ENCODE measurements around the gene PANK2. TPM values are rescaled to one million over a fixed set of nuclear protein-coding genes. Genes with fewer than 3 reads are reported as not detected.

The PANK2 gene
- total RNA-seq, 1 donor from 2014 or later = 53.5 TPM

GRCh38 chr20:3869839-3870634 is 19.1 kb upstream of the PANK2 start:
- intact Hi-C loops (cut with DNase I) = no loop called here
- no peaks in the 10 kb centered on the region for H3K9me3 ChIP-seq
- peaks cover 0 to 37% of the 10 kb centered on the region in 2 donors for H3K36me3 ChIP-seq
- no peak overlapping the region for H3K4me3 ChIP-seq
- no peaks in the 10 kb centered on the region for H3K27me3 ChIP-seq
- DNase-seq (ENCODE audit: extremely low spot score in 2 of 2) = no peak
- H3K4me1 ChIP-seq = peaks cover 18% of the 10 kb centered on the region
- no peak overlapping the region for H3K27ac ChIP-seq
- no peak for TF ChIP-seq POLR2A (IDR thresholded peaks at IDR 0.05)

GRCh38 chr20:3871550-3872265 is 17.5 kb upstream of the PANK2 start:
- no peak for TF ChIP-seq POLR2AphosphoS5 (IDR thresholded peaks at IDR 0.05; ENCODE audit: insufficient read depth in 1 of 2, low read depth in 1 of 2)
- no peak for TF ChIP-seq CTCF (IDR thresholded peaks at IDR 0.05)
- TF ChIP-seq POLR2A (IDR thresholded peaks at IDR 0.05) = no peak
- no peaks in the 10 kb centered on the region for H3K9me3 ChIP-seq
- peaks cover 21% of the 10 kb centered on the region for H3K4me1 ChIP-seq
- no peak overlapping the region for H3K4me3 ChIP-seq
- no peak for DNase-seq (ENCODE audit: extremely low spot score in 2 of 2)
- H3K27ac ChIP-seq = no peak overlapping the region
- intact Hi-C loops (cut with DNase I) = no loop called here
- no peaks in the 10 kb centered on the region for H3K27me3 ChIP-seq
- peaks cover 0 to 24% of the 10 kb centered on the region in 2 donors for H3K36me3 ChIP-seq

GRCh38 chr20:3873507-3873906 is 15.7 kb upstream of the PANK2 start:
- H3K9me3 ChIP-seq = no peaks in the 10 kb centered on the region
- DNase-seq (ENCODE audit: extremely low spot score in 2 of 2) = no peak
- no peak overlapping the region for H3K4me3 ChIP-seq
- H3K27ac ChIP-seq = no peak overlapping the region
- H3K27me3 ChIP-seq = no peaks in the 10 kb centered on the region
- peaks cover 0 to 20% of the 10 kb centered on the region in 2 donors for H3K36me3 ChIP-seq
- intact Hi-C loops (cut with DNase I) = no loop called here
- TF ChIP-seq POLR2A (IDR thresholded peaks at IDR 0.05) (no peak), CTCF (IDR thresholded peaks at IDR 0.05) (no peak)
- peaks cover 21% of the 10 kb centered on the region for H3K4me1 ChIP-seq

- Histone ChIP-seq H3K4me3 (no peak overlapping the region), H3K9me3 (no peaks in the 10 kb centered on the region), H3K27me3 (no peaks in the 10 kb centered on the region), H3K27ac (peak overlapping the region; percentile 33), H3K4me1 (peaks cover 21% of the 10 kb centered on the region), H3K36me3 (peaks cover 0 to 20% of the 10 kb centered on the region in 2 donors)
- no peak for DNase-seq (ENCODE audit: extremely low spot score in 2 of 2)
- intact Hi-C loops (cut with DNase I) = no loop called here
- TF ChIP-seq POLR2AphosphoS5 (IDR thresholded peaks at IDR 0.05; ENCODE audit: insufficient read depth in 1 of 2, low read depth in 1 of 2) = no peak
- no peak for TF ChIP-seq POLR2A (IDR thresholded peaks at IDR 0.05)
Observed at GRCh38 chr20:3874194-3874844, 14.9 kb upstream of the PANK2 start.

- H3K4me3 ChIP-seq = no peak overlapping the region
- no peak overlapping the region for H3K27ac ChIP-seq
- no peak for DNase-seq (ENCODE audit: extremely low spot score in 2 of 2)
- H3K27me3 ChIP-seq = no peaks in the 10 kb centered on the region
- H3K36me3 ChIP-seq = peaks cover 0 to 13% of the 10 kb centered on the region in 2 donors
- H3K4me1 ChIP-seq = peaks cover 21% of the 10 kb centered on the region
- H3K9me3 ChIP-seq = no peaks in the 10 kb centered on the region
- TF ChIP-seq POLR2AphosphoS5 (IDR thresholded peaks at IDR 0.05; ENCODE audit: insufficient read depth in 1 of 2, low read depth in 1 of 2) (no peak), POLR2A (IDR thresholded peaks at IDR 0.05) (no peak), CTCF (IDR thresholded peaks at IDR 0.05) (no peak)
- intact Hi-C loops (cut with DNase I) = no loop called here
Observed at GRCh38 chr20:3875378-3875974, 13.7 kb upstream of the PANK2 start.
